Tibial nerve (tissue), 4 donors: Measurements from ENCODE around the gene ALK. TPM values are rescaled to one million over a fixed set of nuclear protein-coding genes. Genes with fewer than 3 reads are reported as not detected.

Source experiments
- DNase-seq, 2 donors: peaks; one replicate each; pipeline ENCODE4 v3.0.0-alpha.2; 2019; ENCODE audit warnings: low spot score in 2 of 2
- H3K27ac ChIP-seq, 4 donors: fragments of 200-600 bp; sonication (generic) in 3 of 4; one replicate each; pipeline ENCODE4 v1.5.1; 2017 to 2019; ENCODE audit warnings: mild to moderate bottlenecking in 1 of 4
- H3K27me3 ChIP-seq, 2 donors: fragments of 200-600 bp; sonication (generic) in 1 of 2; one replicate each; pipeline versions ENCODE4 v1.5.1 to v1.6.0; 2017 to 2019
- H3K36me3 ChIP-seq, 3 donors: fragments of 200-600 bp; sonication (generic); one replicate each; pipeline ENCODE4 v1.5.1; 2018 to 2019
- H3K4me1 ChIP-seq, 4 donors: fragments of 200-600 bp; sonication (generic) in 3 of 4; one replicate each; pipeline ENCODE4 v1.5.1; 2017 to 2019
- H3K4me3 ChIP-seq, 4 donors: fragments of 200-600 bp; sonication (generic) in 3 of 4; one replicate each; pipeline ENCODE4 v1.5.1; 2017 to 2019; ENCODE audit warnings: mild to moderate bottlenecking in 1 of 4, moderate library complexity in 1 of 4
- H3K9me3 ChIP-seq, 4 donors: fragments of 200-600 bp; sonication (generic) in 3 of 4; one replicate each; pipeline ENCODE4 v1.5.1; 2017 to 2019
- CTCF ChIP-seq, 5 experiments: fragments of 200-600 bp in 3 of 5; fragments of 450-650 bp in 2 of 5; sonication (generic) in 3 of 5; IDR thresholded peaks; one replicate each; pipeline ENCODE4 v1.5.1; 2016 to 2019; ENCODE audit warnings: antibody characterized with exemption in 5 of 5, mild to moderate bottlenecking in 3 of 5, moderate library complexity in 2 of 5
- EP300 ChIP-seq, 2 donors: sonication (generic); formaldehyde crosslinking; IDR thresholded peaks; one replicate each; pipeline ENCODE4 v1.6.1; 2017; ENCODE audit warnings: antibody characterized with exemption in 2 of 2, mild to moderate bottlenecking in 1 of 2
- POLR2A ChIP-seq, 2 donors: fragments of 450-650 bp; IDR thresholded peaks; one replicate each; pipeline ENCODE4 v1.6.1; 2017; ENCODE audit warnings: antibody characterized with exemption in 2 of 2, mild to moderate bottlenecking in 2 of 2, moderate library complexity in 2 of 2
- WGBS, 2 donors: methylation state at CpG; one replicate each; pipeline ENCODE4 v1.1.5; 2018; 5-methylcytosine and 5-hydroxymethylcytosine counted together
- total RNA-seq, 4 donors: library from RNA; depleted of rRNA; stranded (reverse); fragments of >200 nt; gene quantifications; one replicate each; pipeline ENCODE4 v1.1.0, GENCODE V29; 2016

ALK gene
- total RNA-seq, 4 donors from 2014 or later, result 0.39 to 4.8 (median 0.66) TPM

DNA sequence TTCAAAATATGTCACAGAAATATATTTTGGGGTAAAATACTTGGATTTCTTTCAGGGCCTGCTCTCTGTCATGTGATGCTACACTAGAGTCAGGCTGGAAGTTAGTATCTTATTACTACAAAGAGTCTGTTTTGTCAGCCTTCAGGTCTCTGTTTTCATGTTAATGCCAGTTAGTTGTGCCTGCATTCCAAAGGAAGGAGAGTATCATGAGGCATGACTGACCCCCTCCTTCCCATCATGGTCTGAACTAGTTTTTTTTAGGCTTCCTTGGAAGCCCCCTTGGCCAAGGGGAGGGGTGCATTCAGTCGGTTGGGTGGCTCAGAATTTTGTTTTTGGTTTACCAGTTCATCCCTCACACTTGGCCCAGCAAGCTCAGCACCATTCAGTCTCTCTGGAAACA is 318.0 kb downstream of the ALK start:
- Histone ChIP-seq H3K4me1 (no peaks in the 10 kb centered on the region), H3K4me3 (no peak overlapping the region), H3K9me3 (no peaks in the 10 kb centered on the region), H3K27ac (no peak overlapping the region), H3K27me3 (no peaks in the 10 kb centered on the region), H3K36me3 (no peaks in the 10 kb centered on the region)
- WGBS, 2 donors, result 17 to 38% methylated on average over 1 of the region's 1 CpG
- no peak for TF ChIP-seq EP300 (IDR thresholded peaks at IDR 0.05)
- no peak for TF ChIP-seq CTCF (IDR thresholded peaks at IDR 0.05)
- TF ChIP-seq POLR2A (IDR thresholded peaks at IDR 0.05), result no peak
- no peak for DNase-seq

DNA sequence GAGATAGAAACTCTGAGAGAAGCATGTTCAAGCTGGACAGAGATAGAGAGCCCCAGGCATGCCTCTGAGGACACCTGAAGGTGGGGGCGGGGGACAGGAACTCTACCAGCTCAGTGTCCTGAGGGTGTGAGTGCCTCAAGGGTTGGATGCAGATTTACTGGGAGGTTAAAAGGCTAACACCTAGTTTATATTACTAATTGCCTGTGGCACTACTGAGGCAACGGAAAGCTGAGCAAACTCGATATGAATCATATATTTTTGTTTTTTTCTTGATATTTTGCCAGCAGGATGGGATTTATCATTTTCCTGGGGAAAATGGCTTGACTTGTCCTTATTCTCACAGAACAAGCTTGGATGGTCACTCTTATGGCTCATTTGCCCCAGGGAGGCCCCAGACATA is 319.5 kb downstream of the ALK start:
- Histone ChIP-seq H3K36me3 (no peaks in the 10 kb centered on the region), H3K4me1 (no peaks in the 10 kb centered on the region), H3K9me3 (no peaks in the 10 kb centered on the region), H3K4me3 (no peak overlapping the region), H3K27me3 (no peaks in the 10 kb centered on the region), H3K27ac (no peak overlapping the region)
- WGBS, 2 donors, result 84 to 86% methylated on average over 3 of the region's 3 CpGs
- no peak for DNase-seq
- TF ChIP-seq CTCF (IDR thresholded peaks at IDR 0.05), result no peak
- TF ChIP-seq EP300 (IDR thresholded peaks at IDR 0.05), result no peak
- no peak for TF ChIP-seq POLR2A (IDR thresholded peaks at IDR 0.05)

- Histone ChIP-seq H3K4me1 (no peaks in the 10 kb centered on the region), H3K9me3 (no peaks in the 10 kb centered on the region), H3K4me3 (no peak overlapping the region), H3K27me3 (no peaks in the 10 kb centered on the region), H3K36me3 (no peaks in the 10 kb centered on the region), H3K27ac (no peak overlapping the region)
- TF ChIP-seq POLR2A (IDR thresholded peaks at IDR 0.05) (no peak), CTCF (IDR thresholded peaks at IDR 0.05) (no peak), EP300 (IDR thresholded peaks at IDR 0.05) (no peak)
- DNase-seq, result no peak
- WGBS, 2 donors, result 79 to 84% methylated on average over 5 of the region's 5 CpGs
Measured at GRCh38 chr2:29601321-29601720, 320.1 kb downstream of the ALK start.

- no peaks in the 10 kb centered on the region for H3K9me3 ChIP-seq
- H3K27ac ChIP-seq, result no peak overlapping the region
- H3K4me1 ChIP-seq, result no peaks in the 10 kb centered on the region
- no peak overlapping the region for H3K4me3 ChIP-seq
- no peak for DNase-seq
- WGBS, 2 donors, result 83 to 88% methylated on average over 4 of the region's 4 CpGs
- H3K27me3 ChIP-seq, result no peaks in the 10 kb centered on the region
- TF ChIP-seq POLR2A (IDR thresholded peaks at IDR 0.05) (no peak), CTCF (IDR thresholded peaks at IDR 0.05) (no peak), EP300 (IDR thresholded peaks at IDR 0.05) (no peak)
- no peaks in the 10 kb centered on the region for H3K36me3 ChIP-seq
Measured at GRCh38 chr2:29599946-29600345, 321.4 kb downstream of the ALK start.

DNA sequence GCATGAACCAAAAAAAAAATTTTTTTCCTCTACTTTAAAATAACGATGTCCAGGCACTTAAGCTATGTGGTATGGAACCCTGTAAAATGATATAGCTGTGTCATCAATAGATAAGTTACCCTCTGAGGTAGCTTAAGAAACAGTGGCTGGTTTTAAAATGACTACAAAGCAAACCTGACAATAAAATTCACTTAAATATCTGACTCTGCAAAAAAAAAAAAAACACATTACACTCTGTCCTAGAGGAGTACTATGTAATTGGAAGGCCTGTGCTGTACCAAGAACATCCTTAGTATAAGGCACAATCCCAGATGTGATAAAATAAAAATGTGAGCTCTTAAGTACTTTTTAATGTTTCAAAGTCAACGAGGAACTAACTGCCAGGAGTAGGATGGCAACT is 322.4 kb downstream of the ALK start:
- H3K27ac ChIP-seq, result no peak overlapping the region
- TF ChIP-seq POLR2A (IDR thresholded peaks at IDR 0.05) (no peak), CTCF (IDR thresholded peaks at IDR 0.05) (no peak), EP300 (IDR thresholded peaks at IDR 0.05) (no peak)
- WGBS, 2 donors, result 68 to 73% methylated on average over 2 of the region's 2 CpGs
- no peaks in the 10 kb centered on the region for H3K27me3 ChIP-seq
- no peak for DNase-seq
- no peaks in the 10 kb centered on the region for H3K4me1 ChIP-seq
- H3K36me3 ChIP-seq, result no peaks in the 10 kb centered on the region
- H3K4me3 ChIP-seq, result no peak overlapping the region
- H3K9me3 ChIP-seq, result no peaks in the 10 kb centered on the region
